ENCODE measurements around the gene LRRC43.

LRRC43 gene, protein sequence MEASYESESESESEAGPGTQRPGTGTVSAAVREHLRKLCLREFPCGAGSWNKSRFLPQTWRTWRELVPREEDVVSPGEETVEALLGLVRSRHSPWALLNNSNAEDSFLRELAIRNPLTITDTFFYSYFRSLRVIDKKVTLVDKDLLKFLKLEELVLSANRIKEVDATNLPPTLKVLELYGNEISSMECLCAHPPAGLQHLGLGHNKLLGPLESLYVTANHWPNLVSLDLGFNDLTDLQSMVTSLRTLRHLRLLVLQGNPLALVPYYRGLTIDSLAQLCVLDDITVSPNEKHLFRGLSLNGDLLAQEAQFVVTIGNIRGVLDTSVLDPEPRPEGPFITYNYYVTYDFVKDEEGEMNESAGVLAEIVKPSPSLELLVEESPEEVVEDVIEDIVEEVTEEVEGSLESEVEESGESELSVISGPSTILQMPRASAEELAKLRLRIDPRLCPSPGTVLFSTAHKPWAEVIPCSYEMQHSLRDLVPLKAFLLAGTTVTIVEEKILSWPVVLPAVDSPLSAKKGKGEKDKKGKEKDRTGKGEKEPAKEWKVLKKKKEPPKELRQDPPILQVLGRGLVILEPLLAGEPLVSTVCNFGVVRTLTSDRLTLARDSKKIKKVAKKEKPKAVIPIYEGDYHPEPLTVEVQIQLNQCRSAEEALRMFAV

DNA sequence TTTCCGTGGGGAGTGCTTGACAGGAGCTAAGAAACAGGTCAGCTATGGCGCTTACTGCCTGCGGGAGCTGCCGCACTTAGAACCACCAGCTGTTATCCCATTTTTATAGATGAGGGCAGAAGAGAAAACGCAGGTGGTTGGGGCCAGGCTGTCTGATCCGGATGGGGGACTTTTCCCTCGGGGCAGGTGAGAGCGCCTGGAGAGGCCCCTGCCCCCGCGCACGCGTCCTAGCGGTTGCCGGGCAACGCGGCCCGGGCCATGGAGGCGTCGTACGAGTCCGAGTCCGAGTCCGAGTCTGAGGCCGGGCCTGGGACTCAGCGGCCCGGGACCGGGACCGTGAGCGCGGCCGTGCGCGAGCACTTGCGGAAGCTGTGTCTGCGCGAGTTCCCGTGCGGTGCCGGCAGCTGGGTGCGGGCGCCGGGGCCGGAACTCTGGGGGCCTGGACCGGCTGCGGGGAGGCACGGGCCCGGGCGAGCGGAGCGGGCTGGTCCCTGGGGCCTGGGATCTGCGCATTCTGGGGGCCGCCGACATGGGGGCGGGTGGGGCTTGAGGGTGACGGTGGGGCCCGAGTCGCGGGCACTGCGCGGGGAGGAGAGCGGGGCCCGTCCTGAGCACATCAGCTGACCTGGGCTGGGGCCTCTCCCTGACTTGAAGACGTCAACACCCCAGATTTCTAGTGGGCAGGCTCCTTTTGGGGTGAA is at the start of gene LRRC43:
Gene LRRC43, plus strand, starts transcription at position 237 of the 701 bp plus-strand sequence. Its CDS starts 22 bp downstream, at position 259.
- DNase-seq = peak; percentile 12

DNA sequence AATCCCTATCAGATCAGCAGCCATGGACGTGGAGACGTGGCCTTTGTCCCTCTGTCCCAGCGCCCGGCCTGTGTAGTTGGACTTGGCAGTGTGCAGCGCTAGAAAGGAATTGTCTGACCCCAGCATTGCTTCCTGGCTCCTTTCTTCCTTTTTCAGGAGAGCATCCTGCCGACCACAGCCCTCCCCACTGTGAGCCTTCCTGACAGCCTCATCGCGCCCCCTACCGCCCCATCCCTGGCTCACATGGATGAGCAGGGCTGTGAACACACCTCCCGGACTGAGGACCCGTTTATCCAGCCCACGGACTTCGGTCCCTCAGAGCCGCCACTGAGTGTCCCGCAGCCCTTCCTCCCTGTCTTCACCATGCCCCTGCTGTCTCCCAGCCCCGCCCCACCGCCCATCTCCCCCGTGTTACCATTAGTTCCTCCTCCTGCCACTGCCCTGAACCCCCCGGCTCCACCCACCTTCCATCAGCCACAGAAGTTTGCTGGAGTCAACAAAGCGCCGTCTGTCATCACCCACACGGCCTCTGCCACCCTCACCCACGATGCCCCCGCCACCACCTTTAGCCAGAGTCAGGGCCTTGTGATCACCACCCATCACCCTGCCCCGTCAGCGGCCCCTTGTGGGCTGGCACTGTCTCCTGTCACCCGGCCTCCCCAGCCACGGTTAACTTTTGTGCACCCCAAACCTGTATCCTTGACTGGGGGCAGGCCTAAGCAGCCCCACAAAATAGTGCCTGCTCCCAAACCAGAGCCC is 49.6 kb upstream of the LRRC43 start:
- DNase-seq = no peak

DNA sequence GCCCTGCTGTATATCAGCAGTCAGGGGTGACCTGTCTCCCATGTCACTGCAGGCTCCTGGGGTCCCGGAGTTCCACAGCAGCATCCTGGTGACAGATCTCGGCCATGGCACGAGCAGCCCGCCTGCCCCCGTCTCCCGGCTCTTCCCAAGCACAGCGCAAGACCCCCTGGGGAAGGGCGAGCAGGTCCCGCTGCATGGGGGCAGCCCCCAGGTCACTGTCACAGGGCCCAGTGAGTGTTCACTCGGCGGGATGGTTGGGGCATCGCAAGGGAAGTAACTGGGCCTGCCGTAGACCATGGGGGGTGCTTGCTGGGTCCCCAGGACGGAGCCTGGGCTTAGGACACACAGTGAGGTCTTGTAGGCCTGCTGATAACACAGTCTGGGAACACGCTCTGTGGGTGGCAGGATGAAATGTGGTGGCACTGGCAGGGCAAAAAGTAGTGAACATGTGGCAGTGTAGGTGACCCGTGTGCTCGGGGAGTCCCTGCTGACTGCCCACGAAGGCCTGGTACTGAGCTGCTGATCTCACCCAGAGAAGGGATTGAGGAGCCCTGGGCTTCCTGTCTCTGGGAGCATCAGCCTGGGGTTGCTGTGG is 47.4 kb upstream of the LRRC43 start:
- DNase-seq = no peak

DNA sequence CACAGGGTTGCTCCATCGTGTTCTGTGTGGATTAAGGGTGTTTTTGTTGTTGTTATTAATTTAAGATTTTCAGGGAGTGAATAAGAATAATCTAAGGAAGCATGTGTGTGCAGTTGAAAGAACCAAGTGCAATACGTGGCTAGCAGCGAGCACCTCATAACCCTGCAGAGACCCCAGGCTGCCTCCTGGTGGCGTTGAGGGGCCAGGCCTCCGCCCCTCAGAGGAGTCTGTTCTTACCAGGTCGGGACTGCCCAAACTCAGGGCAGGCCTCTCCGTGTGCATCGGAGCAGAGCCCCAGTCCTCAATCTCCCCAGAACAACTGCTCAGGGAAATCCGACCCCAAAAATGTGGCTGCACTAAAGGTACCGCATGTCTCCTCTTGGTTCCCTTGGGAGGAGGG is 45.7 kb upstream of the LRRC43 start:
- DNase-seq = no peak

DNA sequence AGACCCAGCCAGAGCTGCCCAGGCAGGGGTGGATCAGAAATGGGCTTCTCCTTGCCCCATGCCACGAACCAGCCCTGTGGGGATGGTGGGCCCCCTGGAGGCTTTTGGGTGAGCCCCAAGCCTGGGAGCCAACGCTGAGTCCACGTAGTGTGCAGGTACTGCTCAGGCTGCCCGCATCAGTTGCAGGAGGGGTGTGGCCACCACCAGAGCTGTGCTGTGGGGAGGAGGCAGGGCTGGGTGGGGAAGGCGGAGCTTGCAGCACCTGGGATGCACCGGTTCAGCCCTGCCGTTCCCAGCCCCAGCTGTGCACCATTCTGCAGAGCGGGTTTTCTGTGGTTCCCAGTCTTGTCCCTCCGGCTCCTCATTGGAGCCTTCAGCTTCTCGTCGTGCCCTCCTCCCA is 45.2 kb upstream of the LRRC43 start:
- peak; percentile 39 for DNase-seq

DNA sequence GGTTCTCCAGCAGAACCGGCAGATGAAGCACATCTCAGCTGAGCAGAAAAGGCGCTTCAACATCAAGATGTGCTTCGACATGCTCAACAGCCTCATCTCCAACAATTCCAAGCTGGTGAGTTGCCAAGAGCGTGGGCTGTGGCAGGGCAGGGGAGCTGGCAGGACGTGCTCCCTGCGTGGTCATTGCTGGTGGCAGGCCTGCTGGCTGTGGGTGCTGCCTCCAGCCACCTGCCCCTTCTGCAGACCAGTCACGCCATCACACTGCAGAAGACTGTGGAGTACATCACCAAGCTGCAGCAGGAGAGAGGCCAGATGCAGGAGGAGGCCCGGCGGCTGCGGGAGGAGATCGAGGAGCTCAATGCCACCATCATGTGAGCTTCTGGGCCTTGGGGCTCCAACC is 44.7 kb upstream of the LRRC43 start:
- DNase-seq = no peak

DNA sequence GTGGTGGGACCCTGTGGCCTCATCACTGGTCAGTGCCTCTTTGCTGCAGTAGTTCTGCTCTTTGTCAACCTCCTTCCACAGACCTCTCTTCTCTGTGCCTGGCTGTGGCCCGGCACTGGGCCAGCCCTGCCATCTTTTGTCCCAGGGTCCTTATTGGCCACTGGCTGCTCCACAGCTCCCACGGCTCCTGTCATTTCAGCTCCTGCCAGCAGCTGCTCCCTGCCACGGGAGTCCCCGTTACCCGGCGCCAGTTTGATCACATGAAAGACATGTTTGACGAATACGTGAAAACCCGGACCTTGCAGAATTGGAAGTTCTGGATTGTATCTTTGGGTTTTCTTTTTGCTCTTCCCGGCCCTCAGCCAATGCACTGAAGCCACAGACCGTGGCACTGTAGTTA is 44.3 kb upstream of the LRRC43 start:
- no peak for DNase-seq

DNA sequence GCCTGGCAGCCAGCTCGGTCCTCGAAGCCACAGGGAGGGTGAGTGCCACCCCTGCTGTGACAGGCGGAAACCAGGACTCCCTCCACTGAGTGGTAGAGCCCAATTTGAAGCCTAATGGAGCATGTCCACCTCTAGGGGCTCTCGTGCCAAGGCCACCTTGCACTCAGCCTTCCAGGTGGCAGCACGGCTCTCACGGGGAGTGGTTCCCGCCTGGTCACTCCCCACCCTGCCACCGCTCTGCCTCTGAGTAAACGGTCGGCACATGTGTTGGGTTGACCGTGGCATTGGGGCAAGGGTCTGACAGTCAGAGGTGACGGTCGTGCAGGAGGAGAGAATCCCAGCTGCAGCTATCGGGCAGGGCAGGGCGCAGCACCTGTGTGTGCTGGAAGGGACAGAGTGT is 43.7 kb upstream of the LRRC43 start:
- peak; percentile 44 for DNase-seq

DNA sequence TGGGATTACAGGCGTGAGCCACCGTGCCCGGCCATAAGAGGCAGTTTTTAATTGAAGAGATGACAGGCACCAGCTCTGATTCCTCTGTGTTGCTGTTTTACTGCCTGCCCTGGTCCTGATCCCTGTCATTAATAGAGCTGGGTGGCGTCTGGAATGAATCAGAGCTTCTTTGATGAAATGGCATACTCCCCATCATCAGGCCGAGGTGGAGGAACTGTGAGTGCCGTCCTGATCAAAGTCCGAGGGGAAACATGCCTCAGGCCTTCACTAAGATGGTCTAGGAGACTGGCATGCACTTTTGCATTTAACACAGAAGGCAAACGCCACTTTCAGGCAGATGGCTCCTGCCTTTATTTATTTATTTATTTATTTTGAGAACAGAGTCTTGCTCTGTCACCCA is 43.0 kb upstream of the LRRC43 start:
- DNase-seq = no peak

DNA sequence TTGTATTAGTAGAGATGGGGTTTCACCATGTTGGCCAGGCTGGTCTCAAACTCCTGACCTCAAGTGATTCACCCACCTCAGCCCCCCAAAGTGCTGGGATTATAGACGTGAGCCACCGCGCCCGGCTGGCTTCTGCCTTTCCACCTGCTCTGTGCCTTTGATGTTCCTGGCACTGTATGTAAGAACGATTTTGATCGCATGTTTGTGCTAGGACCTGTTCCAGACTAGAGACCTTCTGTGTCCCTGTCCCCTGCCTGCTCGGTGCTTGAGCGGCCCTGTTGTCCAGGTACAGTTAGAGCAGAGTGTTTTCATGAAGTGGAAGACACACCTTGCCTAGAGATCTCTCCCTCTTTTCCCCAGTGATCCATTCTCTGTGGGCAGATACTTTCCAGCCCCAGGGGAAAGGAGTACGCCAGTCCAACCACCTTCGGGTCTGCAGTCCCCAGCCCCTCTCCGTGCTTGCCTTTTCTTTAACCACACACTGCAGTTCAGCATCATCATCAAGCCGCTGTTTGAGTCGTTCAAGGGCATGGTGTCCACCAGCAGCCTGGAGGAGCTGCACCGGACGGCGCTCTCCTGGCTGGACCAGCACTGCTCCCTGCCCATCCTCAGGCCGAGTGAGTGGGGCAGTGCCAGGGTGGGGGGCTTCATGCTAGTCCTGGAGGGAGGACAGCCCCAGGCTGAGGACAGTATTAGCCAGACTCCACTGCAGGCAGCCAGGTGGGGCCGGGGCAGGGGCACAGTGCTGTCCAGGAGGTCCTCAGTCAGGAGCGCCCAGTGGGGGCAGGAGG is 42.3 kb upstream of the LRRC43 start:
- no peak for DNase-seq

DNA sequence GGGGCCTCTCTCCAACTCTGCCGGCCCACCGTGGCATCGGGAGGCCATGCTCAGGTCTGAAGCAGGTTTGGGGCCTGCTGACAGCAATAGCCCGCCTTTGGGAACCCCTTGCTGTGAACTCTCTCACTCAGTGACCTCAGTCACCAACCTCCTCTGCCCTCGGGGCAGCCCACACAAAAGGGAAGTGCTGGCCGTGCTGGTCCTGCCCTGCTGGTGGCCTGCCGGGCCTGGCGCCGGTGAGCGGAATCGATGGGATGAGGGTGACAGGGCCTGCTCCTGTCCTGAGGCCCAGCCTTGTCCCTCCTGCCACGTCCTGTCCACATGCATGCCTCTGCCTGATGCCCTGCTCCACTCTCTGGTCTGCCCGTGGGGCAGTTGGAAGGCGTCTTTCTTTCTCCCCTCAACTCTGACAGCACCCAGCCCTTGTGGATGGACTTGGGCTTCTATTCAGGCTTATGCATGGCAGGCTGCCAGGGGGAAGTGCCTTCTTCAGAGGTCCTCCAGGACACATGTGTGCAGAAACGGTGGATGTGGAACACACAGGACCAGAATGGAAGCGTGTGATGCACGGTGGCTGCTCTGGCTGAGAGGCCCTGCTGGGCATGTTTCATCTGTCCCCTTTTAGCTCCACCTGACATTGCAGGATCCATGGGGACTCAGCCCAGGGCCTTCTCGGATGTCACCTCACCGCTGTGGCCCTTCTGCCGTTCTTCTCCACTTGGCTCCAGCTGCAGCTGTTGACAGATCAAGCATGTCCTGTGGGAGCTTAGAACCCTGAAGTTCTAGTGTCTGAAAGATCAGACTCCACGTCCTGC is 40.8 kb upstream of the LRRC43 start:
- DNase-seq = no peak

DNA sequence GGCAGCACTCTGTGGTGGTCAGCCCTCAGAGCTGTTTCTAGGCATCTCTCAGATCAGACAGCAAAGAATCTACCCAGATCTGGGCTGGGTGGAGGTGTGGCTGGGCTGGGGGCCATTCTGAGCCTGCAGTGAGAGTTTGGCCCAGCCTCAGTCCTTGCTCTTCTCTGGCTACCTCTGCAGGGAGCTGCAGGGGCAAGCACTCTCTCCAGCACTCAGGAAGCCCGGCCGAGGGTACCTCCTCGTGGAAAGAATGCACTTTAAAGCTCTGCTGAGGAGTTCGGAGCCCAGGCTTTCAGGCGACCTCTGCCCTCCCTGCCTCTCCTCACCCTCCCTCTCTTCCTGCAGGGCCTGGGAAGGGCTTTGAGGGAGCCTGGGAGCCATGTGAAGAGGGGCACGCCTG is 40.1 kb upstream of the LRRC43 start:
- no peak for DNase-seq

DNA sequence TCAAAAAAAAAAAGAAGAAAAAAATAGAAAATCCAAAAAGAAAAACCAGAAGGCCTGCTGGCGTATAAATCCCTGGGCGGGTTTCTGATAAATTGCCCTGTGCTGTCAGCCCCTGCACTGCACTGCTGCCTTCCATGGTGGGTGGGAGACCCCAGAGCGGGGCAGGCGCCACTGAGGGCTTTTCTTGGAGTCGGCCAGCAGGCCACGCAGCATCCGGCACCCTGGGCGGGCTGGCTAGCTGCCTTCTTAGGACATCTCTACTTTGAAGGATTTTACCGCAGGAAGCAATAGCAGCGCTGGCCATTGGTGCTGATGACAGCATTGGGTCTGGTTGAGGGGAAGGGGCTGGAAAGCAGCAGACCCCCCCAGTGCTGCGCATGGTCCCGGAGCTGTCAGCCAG is 38.0 kb upstream of the LRRC43 start:
- no peak for DNase-seq

DNA sequence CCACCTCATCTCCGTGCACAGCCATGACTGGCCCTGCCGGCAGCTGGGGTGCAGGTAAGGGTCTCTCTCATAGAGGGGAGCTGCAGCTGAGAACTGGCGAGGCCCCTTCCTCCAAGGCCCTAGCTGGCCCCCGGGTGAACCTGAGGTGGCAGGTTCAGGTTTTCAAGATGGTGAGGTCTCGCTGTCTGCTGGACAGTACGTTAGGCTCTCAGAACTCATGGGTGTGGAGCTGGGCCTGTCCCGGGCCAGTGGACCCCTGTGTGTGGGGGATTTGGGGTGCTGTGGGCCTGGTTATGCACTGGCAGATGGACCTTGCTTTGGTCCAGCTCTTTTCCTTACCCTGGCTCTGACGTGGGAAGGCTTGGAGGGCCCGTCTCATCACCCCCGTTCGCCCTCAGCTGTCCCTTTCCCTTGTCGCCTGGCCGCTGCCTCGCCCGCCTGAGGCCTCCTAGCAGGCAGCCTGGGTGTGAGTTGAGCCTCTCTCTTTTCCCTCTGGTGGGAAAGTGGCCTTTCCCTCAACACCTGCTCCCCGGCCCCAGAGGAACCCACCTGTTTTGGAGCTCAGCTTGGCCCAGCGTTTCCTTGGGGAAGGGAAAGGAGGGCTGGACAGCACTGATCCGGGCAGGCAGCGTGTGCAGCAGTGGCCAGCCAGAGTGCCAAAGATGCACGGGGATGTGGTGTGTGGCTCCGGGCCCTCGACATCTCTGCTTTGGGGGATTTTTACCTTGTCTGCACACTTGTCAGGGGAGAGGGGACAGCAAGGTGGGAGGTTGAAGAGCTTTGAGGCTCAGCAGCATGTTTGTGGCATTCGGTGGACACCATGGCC is 37.2 kb upstream of the LRRC43 start:
- DNase-seq = no peak

DNA sequence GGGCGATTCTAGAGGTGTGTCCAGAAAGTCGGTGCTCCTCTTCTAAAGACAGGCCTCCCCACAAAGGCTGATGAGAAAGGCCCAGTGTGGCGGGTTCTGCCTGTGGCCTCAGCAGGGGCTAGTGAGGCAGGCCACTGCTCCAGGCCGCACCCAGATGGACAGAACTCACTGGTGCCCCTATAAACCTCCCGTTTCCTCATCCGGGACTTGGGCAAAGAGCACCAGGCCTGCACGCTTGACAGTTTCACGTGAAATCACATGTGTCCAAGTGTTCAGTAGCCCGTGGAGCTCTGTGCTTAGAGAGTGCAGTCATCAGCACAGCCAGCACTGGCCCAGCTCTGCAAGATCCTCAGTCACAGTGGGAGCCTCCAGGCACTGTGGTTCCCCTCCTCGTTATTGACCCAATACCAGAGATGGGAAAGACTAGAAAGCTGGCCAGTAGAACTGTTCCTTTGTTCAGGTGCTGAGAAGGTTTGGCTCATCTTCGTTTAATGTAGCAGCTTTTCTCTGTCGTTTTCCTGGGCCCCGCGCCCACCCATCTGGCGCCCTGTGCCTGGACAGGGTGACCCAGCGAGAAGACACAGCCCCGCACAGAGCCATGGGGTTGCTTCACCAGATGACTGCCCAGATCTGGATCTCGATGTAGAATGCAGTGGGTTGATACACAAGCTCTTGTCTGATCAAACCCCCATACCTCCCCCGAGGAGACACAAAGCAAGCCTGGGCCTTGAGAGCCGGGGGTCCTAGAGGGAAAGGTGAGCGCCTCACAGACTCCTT is 35.2 kb upstream of the LRRC43 start:
- DNase-seq = no peak

DNA sequence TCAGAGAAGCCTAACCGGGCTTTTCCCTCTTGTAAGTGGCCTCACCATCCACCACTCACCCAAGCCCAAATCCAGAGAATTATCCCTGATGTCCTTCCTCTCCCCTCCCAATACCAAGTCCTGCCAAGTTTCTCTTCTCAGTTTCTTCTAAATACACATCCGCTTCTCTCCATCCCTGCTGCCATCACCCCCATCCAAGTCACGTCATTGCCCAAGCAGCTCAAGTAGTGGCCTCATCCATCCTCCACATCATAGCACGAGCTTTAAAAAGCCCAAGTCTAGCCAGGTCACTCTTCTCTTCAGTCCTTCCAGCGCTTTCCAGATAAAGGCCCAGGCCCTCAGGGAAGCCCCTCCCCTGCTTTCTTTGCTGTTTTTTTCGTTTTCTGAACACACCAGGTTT is 34.3 kb upstream of the LRRC43 start:
- DNase-seq = no peak

DNA sequence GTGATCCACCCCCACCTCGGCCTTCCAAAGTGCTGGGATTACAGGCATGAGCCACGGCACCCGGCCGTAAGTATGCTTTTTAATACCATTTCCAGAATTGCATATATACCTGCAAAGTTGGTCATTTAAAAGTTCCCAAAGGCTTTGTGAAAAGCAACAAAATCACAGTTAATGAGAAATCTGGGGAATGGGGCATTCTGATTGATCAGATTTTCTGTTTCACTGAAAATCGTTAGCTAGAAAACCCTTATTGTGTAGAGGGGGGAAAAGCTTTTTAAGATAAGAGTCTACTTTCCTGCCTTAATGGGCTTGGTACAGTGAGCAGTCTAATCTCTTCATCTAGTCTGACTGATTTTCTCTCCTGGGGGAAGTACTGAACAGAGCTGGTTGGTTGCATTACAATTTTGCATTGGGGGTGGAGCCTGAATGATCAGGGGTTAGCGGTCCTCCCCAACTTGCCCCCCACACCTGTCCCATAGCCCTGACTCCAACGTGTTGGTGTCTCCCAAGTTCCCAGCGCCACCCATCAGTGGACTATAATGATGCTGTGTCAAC is 32.7 kb upstream of the LRRC43 start:
- DNase-seq = no peak

DNA sequence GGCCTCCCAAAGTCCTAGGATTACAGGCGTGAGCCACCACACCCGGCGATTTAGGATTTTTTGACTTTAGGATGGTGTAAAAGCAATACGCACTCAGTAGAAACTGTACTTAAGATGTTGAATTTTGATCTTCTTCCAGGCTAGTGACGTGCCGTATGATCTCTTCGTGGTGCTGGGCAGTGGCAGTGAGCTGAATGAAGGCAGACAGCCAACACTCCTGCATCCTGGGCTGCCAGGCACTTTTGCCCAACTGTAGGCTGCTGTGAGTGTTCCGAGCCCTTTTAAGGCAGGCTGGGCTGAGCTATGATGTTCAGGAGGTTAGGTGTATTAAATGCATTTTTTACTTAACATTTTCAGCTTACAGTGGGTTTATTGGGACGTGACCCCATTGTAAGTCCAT is 30.2 kb upstream of the LRRC43 start:
- no peak for DNase-seq

DNA sequence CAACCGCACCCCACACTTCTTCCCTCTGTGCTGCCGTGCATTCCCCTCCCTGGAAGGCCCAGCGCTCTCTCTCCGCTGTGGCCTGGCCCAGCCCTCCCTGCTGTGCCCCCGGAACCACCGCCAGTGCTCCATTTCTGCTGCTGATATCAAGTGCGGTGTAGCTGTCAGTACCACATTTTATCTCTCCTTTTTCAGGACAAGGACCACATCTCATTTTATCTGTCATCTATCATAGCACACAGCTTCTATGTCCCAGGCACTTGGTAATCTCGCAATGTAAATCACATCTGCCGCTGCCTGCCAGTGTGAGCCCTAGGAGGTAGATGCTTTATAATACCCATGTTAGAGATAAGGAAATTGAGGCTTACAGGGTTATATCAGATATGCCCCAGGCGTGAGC is 27.2 kb upstream of the LRRC43 start:
- no peak for DNase-seq

Measured in NCI-H345 (cell line).